PC-9 (cell line): ENCODE data around the gene RNF6.

Experiments
- EZH2 ChIP-seq: fragments of 200-600 bp; sonication (generic); IDR thresholded peaks from 2 replicates; pipeline ENCODE4 v1.8.0; 2017; ENCODE audit warnings: antibody characterized with exemption, low read depth
- TF ChIP-seq, protein P1 (sequence below): fragments of 200-600 bp; sonication (generic); conservative IDR thresholded peaks from 2 replicates; pipeline ENCODE4 v1.6.1; 2017; ENCODE audit warnings: mixed run types, antibody characterized with exemption, mild to moderate bottlenecking, moderate library complexity

DNA sequence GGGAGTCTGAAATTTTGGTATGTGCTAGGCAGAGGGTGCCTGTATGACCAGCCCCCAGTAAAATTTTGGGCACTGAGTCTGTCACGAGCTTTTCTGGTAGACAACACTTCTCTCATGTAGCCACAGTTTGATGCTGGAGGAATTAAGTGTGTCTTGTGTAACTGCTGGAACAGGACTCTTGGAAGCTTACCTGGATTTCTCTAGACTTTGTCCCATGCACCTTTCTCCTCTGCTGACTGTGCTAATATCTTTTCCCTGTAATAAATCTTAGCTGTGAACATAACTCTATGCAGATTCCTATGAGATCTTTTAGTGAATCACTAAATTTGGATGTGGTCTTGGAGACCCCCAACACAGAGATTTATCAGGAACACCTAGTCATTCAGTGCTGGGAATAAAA is 13.8 kb downstream of the RNF6 start:
- TF ChIP-seq, protein P1, sequence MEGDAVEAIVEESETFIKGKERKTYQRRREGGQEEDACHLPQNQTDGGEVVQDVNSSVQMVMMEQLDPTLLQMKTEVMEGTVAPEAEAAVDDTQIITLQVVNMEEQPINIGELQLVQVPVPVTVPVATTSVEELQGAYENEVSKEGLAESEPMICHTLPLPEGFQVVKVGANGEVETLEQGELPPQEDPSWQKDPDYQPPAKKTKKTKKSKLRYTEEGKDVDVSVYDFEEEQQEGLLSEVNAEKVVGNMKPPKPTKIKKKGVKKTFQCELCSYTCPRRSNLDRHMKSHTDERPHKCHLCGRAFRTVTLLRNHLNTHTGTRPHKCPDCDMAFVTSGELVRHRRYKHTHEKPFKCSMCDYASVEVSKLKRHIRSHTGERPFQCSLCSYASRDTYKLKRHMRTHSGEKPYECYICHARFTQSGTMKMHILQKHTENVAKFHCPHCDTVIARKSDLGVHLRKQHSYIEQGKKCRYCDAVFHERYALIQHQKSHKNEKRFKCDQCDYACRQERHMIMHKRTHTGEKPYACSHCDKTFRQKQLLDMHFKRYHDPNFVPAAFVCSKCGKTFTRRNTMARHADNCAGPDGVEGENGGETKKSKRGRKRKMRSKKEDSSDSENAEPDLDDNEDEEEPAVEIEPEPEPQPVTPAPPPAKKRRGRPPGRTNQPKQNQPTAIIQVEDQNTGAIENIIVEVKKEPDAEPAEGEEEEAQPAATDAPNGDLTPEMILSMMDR = no peak
- TF ChIP-seq EZH2 = no peak
